Effector CD8-positive, alpha-beta T cell (primary cell): ENCODE results near the gene RANGRF.

Experiments used
- DNase-seq: peaks from one replicate; lab custom pipeline; 2025; lab: John Stamatoyannopoulos, UW

The RANGRF gene

DNA sequence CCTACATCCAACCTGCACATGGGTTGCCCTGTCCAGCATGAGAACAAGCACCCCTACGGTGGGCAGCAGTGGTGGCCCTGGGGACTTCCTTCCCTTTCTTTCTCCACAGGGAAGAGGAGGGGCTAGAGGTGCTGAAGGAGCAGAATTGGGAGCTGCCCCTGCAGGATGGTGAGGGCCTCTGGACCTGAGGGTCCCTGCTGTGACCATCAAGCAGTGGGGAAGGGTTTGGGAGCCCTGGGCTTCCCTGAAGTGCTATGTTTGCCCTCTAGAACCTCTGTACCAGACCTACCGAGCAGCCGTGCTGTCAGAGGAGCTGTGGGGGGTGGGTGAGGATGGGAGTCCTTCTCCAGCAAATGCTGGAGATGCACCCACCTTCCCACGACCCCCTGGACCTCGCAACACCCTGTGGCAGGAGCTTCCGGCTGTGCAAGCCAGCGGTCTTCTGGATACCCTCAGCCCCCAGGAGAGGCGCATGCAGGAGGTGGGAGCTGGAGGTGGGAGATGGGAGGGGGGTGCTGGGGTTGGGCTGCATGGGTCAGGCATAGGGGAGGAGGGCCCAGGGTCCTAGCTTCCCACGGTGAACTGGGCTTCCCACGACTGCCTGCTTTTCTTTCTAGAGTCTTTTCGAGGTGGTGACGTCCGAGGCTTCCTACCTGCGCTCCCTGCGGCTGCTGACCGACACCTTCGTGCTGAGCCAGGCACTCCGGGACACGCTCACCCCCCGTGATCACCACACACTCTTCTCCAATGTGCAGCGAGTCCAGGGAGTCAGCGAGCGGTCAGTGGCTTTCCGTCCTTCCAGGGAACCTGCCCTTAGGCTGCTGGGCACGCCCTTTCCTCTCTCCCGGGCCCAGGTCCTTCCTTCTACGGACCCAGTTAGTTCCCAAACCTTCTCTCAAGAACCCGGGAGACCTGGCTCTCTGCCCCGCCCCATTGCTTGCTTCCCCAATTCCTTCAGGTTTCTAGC lies 26.6 kb downstream of the RANGRF start:
- no peak for DNase-seq

DNA sequence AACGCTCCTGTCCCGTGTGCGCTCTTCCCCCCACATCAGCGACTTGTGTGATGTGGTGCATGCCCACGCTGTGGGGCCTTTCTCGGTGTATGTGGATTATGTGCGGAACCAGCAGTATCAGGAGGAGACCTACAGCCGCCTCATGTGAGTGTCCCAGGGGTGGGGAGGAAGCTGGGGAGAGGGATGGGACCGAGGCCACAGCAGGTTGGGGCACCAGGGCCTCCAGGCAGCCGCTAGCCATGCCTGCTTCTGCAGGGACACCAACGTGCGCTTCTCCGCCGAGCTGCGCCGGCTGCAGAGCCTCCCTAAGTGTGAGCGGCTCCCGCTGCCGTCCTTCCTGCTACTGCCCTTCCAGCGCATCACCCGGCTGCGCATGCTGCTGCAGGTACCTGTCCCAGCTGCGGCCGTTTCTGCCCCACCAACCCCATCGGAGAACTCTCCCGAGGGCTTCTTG lies 27.3 kb downstream of the RANGRF start:
- DNase-seq, result no peak

DNA sequence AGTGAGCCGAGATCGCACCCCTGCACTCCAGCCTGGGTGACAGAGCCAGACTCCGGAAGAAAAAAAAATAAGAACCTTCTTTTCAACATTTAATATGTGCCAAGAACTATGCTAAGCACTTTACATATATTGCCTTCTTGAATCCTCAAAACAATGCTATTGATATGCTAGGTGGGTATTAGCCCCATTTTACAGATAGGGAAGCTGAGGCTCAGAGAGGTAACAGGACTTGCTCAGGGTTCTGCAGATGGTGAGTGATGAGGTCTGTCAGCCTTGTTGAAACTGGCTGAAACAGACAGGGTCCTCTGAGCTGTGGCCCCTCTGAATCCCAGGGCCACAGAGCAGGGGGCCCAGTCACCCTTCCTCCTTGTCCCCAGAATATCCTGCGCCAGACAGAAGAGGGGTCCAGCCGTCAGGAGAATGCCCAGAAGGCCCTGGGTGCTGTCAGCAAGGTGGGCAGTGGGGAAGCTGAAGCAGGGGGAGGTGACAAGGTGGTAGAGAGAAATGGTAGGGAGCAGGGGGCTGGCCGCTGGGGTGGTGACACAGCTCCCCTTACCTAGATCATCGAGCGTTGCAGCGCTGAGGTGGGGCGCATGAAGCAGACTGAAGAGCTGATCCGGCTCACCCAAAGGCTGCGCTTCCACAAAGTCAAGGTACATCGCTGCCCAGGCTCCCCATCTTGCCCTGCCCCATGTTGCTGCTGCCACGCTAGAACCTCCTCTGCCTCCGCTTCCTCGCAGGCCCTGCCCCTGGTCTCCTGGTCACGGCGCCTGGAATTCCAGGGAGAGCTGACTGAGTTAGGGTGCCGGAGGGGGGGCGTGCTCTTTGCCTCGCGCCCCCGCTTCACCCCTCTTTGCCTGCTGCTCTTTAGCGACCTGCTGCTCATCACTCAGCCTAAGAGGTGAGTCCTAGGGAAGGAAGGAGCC lies 29.8 kb downstream of the RANGRF start:
- no peak for DNase-seq

DNA sequence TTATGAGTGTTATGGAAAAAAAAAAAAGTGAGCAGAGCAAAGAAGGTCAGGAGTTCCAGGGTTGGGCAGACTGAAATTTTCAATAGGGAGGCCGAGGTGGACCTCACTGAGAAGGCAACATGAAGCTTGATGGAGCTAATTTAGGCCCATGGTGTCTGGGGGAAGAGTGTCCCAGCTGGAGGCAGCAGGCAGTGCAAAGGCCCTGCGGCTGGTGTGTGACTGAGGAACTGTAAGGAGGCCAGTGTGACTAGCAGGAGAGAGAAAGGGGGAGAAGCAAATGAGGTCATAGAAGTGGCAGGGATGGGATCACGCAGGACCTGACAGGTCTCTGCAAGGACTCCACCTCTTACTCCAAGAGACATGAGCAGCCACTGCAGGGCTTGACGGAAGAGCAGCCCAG lies 31.8 kb downstream of the RANGRF start:
- no peak for DNase-seq

DNA sequence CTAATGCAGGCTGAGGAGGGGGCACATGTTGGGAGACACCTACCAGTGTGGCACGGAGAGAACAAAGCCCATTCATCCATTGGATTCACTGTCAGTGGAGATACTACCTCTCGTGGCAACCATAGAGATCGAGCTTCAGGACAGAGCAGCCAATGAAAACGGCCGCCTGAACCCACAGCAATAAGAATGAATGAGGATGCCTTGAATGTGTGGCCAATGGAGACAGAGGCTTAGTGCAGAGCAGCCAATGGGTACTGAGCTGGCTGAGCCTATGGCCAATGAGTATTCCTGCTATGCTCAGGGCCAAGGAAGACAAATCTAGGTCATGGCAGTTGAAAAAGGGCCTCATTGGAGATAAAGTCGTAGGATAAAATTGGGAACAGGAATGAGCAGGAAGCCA lies 32.5 kb downstream of the RANGRF start:
- DNase-seq, result no peak

DNA sequence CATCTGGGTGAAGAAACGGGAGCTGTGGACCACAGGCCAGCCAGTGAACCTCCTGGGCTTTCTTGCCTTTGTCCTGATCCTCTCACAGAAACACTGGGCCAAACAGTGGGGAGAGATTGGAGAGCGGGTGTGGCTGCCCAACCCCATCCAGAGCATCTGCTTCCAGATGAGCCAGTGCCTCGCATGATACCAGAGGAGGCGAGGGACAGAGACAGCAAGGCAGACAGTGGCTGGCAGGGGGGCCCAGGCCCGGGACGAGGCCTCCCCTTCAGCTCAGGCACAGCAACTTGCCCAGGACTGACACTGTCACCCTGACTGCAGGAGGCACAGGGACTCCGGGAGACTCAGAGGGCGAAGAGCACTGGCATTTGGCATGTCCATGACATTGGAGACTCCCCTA lies 33.6 kb downstream of the RANGRF start:
- DNase-seq, result no peak

DNA sequence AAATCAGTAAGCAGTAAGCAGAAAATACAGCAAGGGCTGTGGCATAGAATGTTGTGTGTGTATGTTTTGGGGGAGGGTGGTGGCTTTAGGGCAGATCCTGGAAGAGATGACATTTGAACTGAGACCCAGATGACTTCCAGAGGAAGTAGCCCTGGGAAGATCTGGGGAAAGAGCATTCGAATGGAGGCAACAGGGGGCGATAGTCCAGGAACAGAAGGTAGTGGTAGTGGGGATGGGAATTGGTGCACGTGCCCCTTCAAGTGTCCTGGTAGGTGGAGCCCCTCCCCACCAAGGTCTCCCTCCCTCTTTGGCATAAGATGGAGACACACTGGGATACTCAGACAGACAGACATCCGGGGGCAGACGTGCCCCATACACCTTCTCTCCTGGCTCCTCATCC lies 35.7 kb downstream of the RANGRF start:
- no peak for DNase-seq

DNA sequence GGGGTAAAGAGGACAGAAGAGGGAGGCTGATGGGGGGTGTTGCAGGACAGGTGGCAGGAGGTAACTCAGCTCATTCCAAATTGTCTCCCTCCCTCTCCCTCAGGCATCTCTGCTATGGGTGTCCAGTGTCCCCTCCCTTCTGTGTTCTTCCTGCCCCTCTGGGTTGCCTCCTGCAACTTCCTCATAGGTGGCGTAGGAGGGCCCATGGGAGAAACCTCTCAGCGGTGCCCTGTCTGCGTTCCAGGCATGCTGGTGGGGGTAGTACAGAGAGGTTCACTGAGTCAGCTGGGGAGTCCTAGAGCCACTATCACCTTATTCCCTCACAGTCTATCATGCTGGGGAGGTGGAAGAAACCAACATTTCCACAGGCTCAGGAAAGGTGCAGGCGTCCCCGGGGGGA lies 36.5 kb downstream of the RANGRF start:
- DNase-seq, result no peak

DNA sequence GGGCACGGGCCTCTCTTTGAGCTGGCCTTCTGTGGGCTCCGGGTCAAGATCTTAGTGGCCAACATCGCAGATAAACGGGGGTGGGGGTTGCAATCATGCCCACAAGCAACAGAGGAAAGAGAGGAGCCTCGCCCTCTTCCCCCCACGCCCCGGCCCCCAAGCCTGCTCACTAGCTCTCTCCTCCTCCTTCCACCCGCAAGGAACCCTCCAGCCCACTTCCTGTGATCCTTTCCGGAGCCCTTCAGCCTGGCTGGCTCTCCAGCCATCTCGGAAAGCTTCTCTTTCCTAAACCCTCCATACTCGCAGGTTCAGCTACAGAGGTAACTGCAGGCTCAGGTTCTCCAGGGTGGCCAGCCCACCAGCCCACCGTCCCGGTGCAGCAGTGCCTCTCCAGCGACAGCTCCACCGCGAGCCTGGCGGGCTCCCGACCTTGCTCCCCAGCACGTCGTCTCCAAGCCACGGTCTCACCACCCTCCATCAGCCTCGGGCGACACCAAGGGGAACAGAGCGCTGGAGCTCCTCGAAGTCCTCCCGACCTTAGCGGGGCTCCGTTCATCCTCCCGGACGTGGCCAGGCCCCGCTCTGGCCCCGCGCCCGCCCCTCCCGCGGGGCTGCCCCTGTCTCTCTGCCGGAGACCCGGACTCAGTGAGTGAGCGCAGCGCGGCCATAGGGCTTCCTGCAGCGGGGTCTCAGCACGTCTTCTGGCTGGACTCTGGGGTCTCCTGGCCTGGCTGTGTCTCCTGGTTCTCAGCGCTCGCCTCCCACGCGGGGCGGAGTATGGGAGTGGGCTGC lies 38.2 kb downstream of the RANGRF start:
- no peak for DNase-seq

DNA sequence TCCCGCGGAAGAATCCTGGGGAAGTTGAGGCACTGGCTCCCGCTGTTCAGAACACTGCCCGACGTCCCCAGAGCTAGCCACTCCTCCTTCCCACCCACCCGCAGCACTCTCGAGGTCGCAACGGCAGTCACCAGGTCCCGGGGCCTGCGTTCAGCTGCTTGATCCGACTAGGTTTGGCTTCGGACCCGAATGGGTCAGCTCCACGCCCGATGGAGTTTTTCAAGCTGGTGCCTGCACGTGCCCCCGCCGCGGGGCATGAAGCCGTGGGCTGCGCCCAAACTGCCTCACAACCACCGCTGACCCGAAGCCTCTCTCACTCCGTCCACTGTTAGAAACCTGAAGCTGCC lies 38.8 kb downstream of the RANGRF start:
- no peak for DNase-seq

DNA sequence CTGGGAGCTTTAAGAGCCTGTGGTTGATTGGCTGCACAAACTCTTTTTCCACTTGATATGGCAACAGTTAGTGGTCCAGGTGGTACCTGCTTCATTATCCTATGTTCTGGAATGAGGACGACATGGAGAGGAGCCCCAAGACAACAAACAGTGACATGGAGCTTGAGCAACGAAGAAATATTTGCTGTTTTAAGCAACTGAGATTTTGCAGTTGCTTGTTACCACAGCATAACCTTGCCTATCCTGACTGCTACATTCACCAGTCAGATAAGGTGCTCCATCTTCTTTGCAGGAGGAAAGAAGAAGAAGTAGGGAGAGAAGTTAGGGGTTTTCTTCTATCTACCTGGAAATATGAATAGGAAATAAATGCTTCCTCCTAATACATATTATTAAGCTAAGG lies 43.7 kb downstream of the RANGRF start:
- DNase-seq, result no peak

DNA sequence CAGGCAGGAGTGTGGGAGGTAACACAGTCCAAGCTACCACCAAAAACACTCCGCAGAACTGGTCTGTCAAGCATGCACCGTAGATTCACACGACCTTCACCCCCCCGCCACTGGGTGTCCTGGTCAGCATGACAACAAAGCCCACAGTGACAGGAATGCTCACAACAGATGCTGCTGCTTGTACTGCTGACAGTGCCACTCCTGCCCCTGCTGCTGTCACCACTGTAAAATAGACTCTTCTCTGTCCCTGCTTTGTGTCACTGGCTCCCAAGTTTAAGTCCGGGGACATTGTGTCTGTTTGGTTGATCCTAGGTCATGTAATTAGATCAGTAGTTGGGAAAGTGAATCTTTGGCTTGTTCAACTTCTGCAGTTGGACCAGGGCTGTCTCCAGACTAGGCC lies 44.2 kb downstream of the RANGRF start:
- no peak for DNase-seq

DNA sequence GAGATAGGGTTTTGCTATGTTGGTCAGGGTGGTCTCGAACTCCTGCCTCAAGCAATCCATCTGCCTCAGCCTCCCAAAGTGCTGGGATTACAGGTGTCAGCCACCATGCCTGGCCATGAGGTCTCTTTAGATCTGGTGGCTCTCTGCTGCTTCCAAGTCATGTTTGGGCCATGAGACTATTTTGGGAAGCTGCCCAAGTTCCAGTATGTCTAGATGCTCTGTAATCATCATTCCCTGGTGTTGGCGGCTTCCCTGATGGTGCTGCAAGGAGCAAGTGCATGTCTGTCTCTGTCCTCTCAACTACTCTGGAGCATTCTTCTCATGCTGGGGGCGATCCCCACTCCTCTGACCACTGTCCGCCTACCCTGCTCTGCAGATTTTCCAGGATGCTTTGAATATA lies 44.8 kb downstream of the RANGRF start:
- no peak for DNase-seq

DNA sequence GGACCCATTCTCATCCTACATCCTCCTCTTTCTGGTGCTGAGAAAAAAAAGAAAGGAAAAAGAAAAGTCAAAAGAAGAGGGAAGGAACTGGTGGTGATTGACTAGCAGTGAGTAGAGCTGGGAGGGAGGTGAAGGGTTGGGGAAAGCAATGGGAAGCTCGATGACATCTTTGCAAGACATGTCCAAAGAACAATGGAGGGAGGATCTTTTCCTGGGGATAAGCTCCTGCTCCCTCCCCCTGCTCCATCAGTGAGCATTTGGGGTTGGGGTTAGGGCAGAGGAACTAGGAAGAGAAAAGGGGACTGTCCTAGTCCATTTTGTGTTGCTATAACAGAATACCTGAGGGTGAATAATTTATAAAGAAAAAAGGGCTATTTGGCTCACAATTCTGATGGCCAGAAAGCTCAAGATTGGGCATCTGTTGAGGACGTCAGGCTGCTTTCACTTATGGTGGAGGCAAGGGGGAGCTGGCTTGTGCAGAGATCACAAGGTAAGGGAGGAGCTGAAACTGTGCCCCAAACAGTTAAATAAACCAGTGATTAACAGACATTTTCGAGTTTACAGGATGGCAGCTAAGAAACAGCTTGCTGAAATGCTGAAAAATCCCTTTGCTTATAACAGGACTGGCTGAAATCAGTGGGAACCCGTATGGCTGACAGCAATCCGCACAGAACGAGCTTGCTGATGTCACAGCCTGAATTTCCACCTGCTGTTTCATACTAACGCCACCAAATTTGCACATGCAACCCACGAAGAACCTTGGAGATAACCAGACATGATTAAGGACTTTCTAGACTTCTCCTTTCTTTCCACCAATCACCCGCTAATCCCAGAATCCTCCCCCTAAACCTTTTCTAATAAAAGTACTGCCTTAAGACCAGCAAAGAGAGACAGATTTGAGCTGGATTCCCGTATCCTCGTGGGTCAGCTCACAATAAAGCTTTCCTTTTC lies 49.6 kb downstream of the RANGRF start:
- DNase-seq, result no peak

DNA sequence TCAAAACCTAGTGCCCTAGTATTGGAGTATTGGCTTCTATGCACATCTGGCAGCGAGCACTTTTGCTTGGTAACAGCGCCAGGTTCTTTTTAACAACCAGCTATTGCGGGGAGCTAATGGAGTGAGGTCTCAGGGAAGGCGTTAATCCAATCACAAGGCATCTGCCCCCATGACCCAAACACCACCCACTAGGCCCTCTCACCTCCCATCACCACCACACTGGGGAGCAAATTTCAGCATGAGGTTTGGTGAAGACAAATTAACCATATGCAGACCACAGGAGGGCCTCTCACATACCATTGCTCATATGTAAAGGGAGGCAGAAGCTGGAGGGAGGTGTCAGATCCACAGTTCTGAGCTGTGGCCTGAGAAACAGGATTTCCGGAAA lies 50.3 kb downstream of the RANGRF start:
- no peak for DNase-seq

DNA sequence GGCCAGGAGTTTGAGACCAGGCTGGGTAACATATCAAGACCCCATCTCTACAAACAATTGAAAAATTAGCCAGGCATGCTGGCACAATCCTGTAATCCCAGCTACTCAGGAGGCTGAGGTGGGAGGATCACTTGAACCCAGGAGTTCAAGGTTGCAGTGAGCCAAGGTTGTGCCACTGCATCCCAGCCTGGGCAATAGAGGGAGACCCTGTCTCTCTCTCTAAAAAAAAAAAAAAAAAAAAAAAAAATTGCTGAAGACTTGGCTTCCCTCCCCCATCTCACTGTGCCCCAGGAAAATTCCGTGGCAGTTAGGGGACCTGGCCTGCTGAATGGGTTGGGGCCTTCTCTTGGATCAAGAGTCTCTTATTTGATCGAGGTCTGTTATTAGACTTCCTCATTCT lies 51.1 kb downstream of the RANGRF start, which contains the start of gene ODF4:
ODF4 (plus strand) TSS at position 301 of the 400 bp plus-strand sequence. CDS start 212 bp downstream, outside the sequence.
- no peak for DNase-seq
